Stomach (tissue), 19 donors: ENCODE data around the gene RAB26. TPM values are rescaled to one million over a fixed set of nuclear protein-coding genes. Genes with fewer than 3 reads are reported as not detected.
"Not testable (repeated sequence)": the region's sequence is repeated elsewhere in the genome, so short reads cannot be mapped to it uniquely, and the experiment has no call there.

Source experiments
- DNase-seq, 2 donors: peaks; one replicate each; pipeline versions ENCODE4 v3.0.0 to v3.0.0-alpha.2; 2013 to 2019
- H3K27ac ChIP-seq, 5 donors: fragments of 200-600 bp in 4 of 5; sonication (generic) in 4 of 5; one replicate each; pipeline ENCODE4 v1.5.1; 2013 to 2019; ENCODE audit warnings: mild to moderate bottlenecking in 1 of 5, moderate library complexity in 1 of 5
- H3K27me3 ChIP-seq, 3 donors: fragments of 200-600 bp; sonication (generic); one replicate each; pipeline ENCODE4 v1.5.1; 2017 to 2019; ENCODE audit warnings: mixed run types in 1 of 3
- H3K36me3 ChIP-seq, 4 donors: fragments of 200-600 bp; sonication (generic); 1 replicate in 3 of 4; 2 replicates in 1 of 4; pipeline ENCODE4 v1.5.1; 2016 to 2019
- H3K4me1 ChIP-seq, 4 donors: fragments of 200-600 bp; sonication (generic); one replicate each; pipeline ENCODE4 v1.5.1; 2016 to 2019
- H3K4me3 ChIP-seq, 4 donors: fragments of 200-600 bp; sonication (generic) in 3 of 4; one replicate each; pipeline ENCODE4 v1.5.1; 2016 to 2019; ENCODE audit warnings: mild to moderate bottlenecking in 1 of 4
- H3K9me3 ChIP-seq, 4 donors: fragments of 200-600 bp; sonication (generic); one replicate each; pipeline ENCODE4 v1.5.1; 2016 to 2019
- CTCF ChIP-seq, 7 experiments: fragments of 450-650 bp in 4 of 7; fragments of 200-600 bp in 3 of 7; sonication (generic) in 3 of 7; IDR thresholded peaks; one replicate each; pipeline ENCODE4 v1.5.1; 2016 to 2019; ENCODE audit warnings: antibody characterized with exemption in 7 of 7, control low read depth in 2 of 7, mild to moderate bottlenecking in 1 of 7
- EP300 ChIP-seq: sonication (generic); formaldehyde crosslinking; IDR thresholded peaks from one replicate; pipeline ENCODE4 v1.6.1; 2017; ENCODE audit warnings: antibody characterized with exemption
- POLR2A ChIP-seq, 4 donors: fragments of 450-650 bp; IDR thresholded peaks; one replicate each; pipeline ENCODE4 v1.6.1; 2016; ENCODE audit warnings: antibody characterized with exemption in 4 of 4, control low read depth in 2 of 4, mild to moderate bottlenecking in 1 of 4, moderate library complexity in 1 of 4
- POLR2AphosphoS5 ChIP-seq, 3 donors: sonication (generic); formaldehyde crosslinking; IDR thresholded peaks; one replicate each; pipeline ENCODE4 v1.6.1; 2016; ENCODE audit warnings: antibody characterized with exemption in 3 of 3
- WGBS, 5 donors: extraction: QIAGEN DNeasy Blood & Tissue Kit in 3 of 5; methylation state at CpG; one replicate each; pipeline versions ENCODE4 v1.1.5 to v1.1.7; 2013 to 2018; 5-methylcytosine and 5-hydroxymethylcytosine counted together
- intact Hi-C: fragments of 100-400 bp; cut with DNase I; formaldehyde crosslinking; loops from one replicate; pipeline ENCODE4 v1.15.1; 2023; ENCODE audit warnings: low total_unique reads
- long read RNA-seq, 10 donors: transcript quantifications; one replicate each; lab custom pipeline, GENCODE V29; 2026
- polyA plus RNA-seq, 3 donors: library from polyadenylated mRNA; stranded (reverse); fragments of 200-250 nt; gene quantifications; one replicate each; pipeline ENCODE4 v1.2.3, GENCODE V29; 2013
- total RNA-seq, 5 donors: library from RNA; depleted of rRNA; stranded (reverse); fragments of >200 nt; gene quantifications; one replicate each; pipeline versions ENCODE4 v1.1.0 to v1.2.3, GENCODE V29; 2014 to 2016
- donor health status: healthy with polysubstance abuse.
- donor health status: Bipolar disorder and iron deficiency.
- donor health status: healthy.

RAB26 gene
- 100 to 1,000 TPM in 1 of 5 donors, 10 to 100 TPM in 1, not detected in 3; 27.2 to 114 TPM for total RNA-seq
- 10 to 100 TPM; 15.1 to 63.4 (median 20.3) TPM for polyA plus RNA-seq
- long read RNA-seq, donor 1 = 0 reads
- long read RNA-seq, donor 2, partial matches to known transcripts = 0 of 1 reads
- long read RNA-seq, donor 2, other reads (novel, unspliced or antisense) = 0 of 1 reads
- long read RNA-seq, donor 3, partial matches to known transcripts = 0 of 1 reads
- long read RNA-seq, donor 3, other reads (novel, unspliced or antisense) = 0 of 1 reads
- long read RNA-seq, donor 4 = 0 reads
- long read RNA-seq, donor 5, partial matches to known transcripts = 0 of 1 reads
- long read RNA-seq, donor 5, other reads (novel, unspliced or antisense) = 0 of 1 reads
- long read RNA-seq, donor 6, partial matches to known transcripts = 0 of 2 reads
- long read RNA-seq, donor 6, other reads (novel, unspliced or antisense) = 0 of 2 reads
- long read RNA-seq, donor 7, partial matches to known transcripts = 0 of 2 reads
- long read RNA-seq, donor 7, other reads (novel, unspliced or antisense) = 0 of 2 reads
- long read RNA-seq, donor 8 = 0 reads
- long read RNA-seq, donor 9 = 0 reads
- long read RNA-seq, donor 10 = 0 reads

GRCh38 chr16:2147981-2148671 is at the start of gene RAB26:
Gene RAB26, plus strand, starts transcription at chr16:2148625. Its CDS starts 159 bp downstream, at chr16:2148784.
- Histone ChIP-seq H3K27ac (peak within 1 kb of the TSS; percentile 87 to 97 (median 87)), H3K9me3 (no peaks in the 10 kb centered on the region), H3K4me1 (peaks cover 53 to 67% (median 59%) of the 10 kb centered on the region in 4 donors), H3K27me3 (peaks cover 0 to 4% (median 0%) of the 10 kb centered on the region in 3 donors), H3K4me3 (peak within 1 kb of the TSS; percentile 45 to 61 (median 50)), H3K36me3 (peaks cover 8 to 13% (median 12%) of the 10 kb centered on the region in 4 donors)
- intact Hi-C loops = no loop called here
- peak; percentile 94 to 95 for DNase-seq
- TF ChIP-seq EP300 = no peak
- TF ChIP-seq POLR2AphosphoS5 (IDR thresholded peaks at IDR 0.05) = peak in 2 of 3 donors; percentile 63 to 69
- WGBS, 5 donors = 0 to 15% (median 4%) methylated on average over 3 to 55 of the region's 55 CpGs

GRCh38 chr16:2101581-2101980 is 46.8 kb upstream of the RAB26 start:
- H3K4me1 ChIP-seq, H3K27me3 ChIP-seq, H3K9me3 ChIP-seq, H3K27ac ChIP-seq, intact Hi-C loops, H3K4me3 ChIP-seq, DNase-seq: not testable (repeated sequence)
- WGBS, 5 donors = 86 to 94% (median 92%) methylated on average over 12 to 13 of the region's 16 CpGs
- peaks cover 50 to 83% (median 82%) of the 10 kb centered on the region in 4 donors for H3K36me3 ChIP-seq

GRCh38 chr16:2102471-2102870 is 46.0 kb upstream of the RAB26 start:
- peaks cover 43 to 82% (median 80%) of the 10 kb centered on the region in 4 donors for H3K36me3 ChIP-seq
- TF ChIP-seq POLR2AphosphoS5 (IDR thresholded peaks at IDR 0.05) = no peak
- TF ChIP-seq CTCF (IDR thresholded peaks at IDR 0.05) = no peak
- TF ChIP-seq EP300 = no peak
- no peak for TF ChIP-seq POLR2A (IDR thresholded peaks at IDR 0.05)
- 90 to 97% (median 95%) methylated on average over 8 to 19 of the region's 19 CpGs; no CpG with 5 or more reads in 1 of the 5 donors for WGBS, 5 donors
- no peaks in the 10 kb centered on the region for H3K27me3 ChIP-seq
- DNase-seq = no peak
- no peak overlapping the region for H3K4me3 ChIP-seq
- H3K27ac ChIP-seq = no peak overlapping the region
- intact Hi-C loops = no loop called here
- H3K4me1 ChIP-seq = peaks cover 0 to under 1% (median 0%) of the 10 kb centered on the region in 4 donors
- no peaks in the 10 kb centered on the region for H3K9me3 ChIP-seq

GRCh38 chr16:2104464-2104863 is 44.0 kb upstream of the RAB26 start:
- 82 to 94% (median 87%) methylated on average over 2 to 19 of the region's 20 CpGs for WGBS, 5 donors
- H3K4me1 ChIP-seq, DNase-seq, H3K27me3 ChIP-seq, H3K4me3 ChIP-seq, H3K27ac ChIP-seq, intact Hi-C loops, H3K9me3 ChIP-seq: not testable (repeated sequence)
- peaks cover 47 to 88% (median 86%) of the 10 kb centered on the region in 4 donors for H3K36me3 ChIP-seq

GRCh38 chr16:2105291-2105690 is 43.1 kb upstream of the RAB26 start:
- WGBS, 5 donors = 84 to 96% (median 94%) methylated on average over 17 to 21 of the region's 21 CpGs
- DNase-seq, H3K4me3 ChIP-seq, H3K27ac ChIP-seq, H3K4me1 ChIP-seq, H3K27me3 ChIP-seq, H3K9me3 ChIP-seq, intact Hi-C loops: not testable (repeated sequence)
- H3K36me3 ChIP-seq = peaks cover 46 to 88% (median 86%) of the 10 kb centered on the region in 4 donors

GRCh38 chr16:2105769-2106168 is 42.7 kb upstream of the RAB26 start:
- H3K4me3 ChIP-seq, H3K27ac ChIP-seq, DNase-seq, intact Hi-C loops, H3K4me1 ChIP-seq, H3K27me3 ChIP-seq, H3K9me3 ChIP-seq: not testable (repeated sequence)
- WGBS, 5 donors = 75 to 100% (median 83%) methylated on average over 1 to 20 of the region's 22 CpGs
- peaks cover 46 to 88% (median 86%) of the 10 kb centered on the region in 4 donors for H3K36me3 ChIP-seq

GRCh38 chr16:2106211-2106610 is 42.2 kb upstream of the RAB26 start:
- intact Hi-C loops, H3K4me1 ChIP-seq, H3K4me3 ChIP-seq, DNase-seq, H3K9me3 ChIP-seq, H3K27ac ChIP-seq, H3K27me3 ChIP-seq: not testable (repeated sequence)
- peaks cover 50 to 88% (median 86%) of the 10 kb centered on the region in 4 donors for H3K36me3 ChIP-seq
- 92 to 96% (median 94%) methylated on average over 26 to 38 of the region's 38 CpGs for WGBS, 5 donors

GRCh38 chr16:2107121-2107790 is 41.2 kb upstream of the RAB26 start:
- H3K27me3 ChIP-seq, H3K4me1 ChIP-seq, DNase-seq, H3K27ac ChIP-seq, H3K4me3 ChIP-seq, intact Hi-C loops, H3K9me3 ChIP-seq: not testable (repeated sequence)
- H3K36me3 ChIP-seq = peaks cover 55 to 88% (median 87%) of the 10 kb centered on the region in 4 donors
- WGBS, 5 donors = 67 to 90% (median 86%) methylated on average over 13 to 17 of the region's 17 CpGs

- intact Hi-C loops, H3K27me3 ChIP-seq, H3K4me1 ChIP-seq, H3K9me3 ChIP-seq, DNase-seq, H3K27ac ChIP-seq, H3K4me3 ChIP-seq: not testable (repeated sequence)
- 91 to 95% (median 94%) methylated on average over 17 to 23 of the region's 23 CpGs for WGBS, 5 donors
- peaks cover 56 to 88% (median 87%) of the 10 kb centered on the region in 4 donors for H3K36me3 ChIP-seq
These were observed 40.7 kb upstream of the RAB26 start for GRCh38 chr16:2107791-2108125.
